Measurements from ENCODE around the gene TSR2. TPM values are rescaled to one million over a fixed set of nuclear protein-coding genes. Genes with fewer than 3 reads are reported as not detected.
A peak's percentile ranks its signal among the peaks of the same experiment; 100 is the strongest.

Gene TSR2
- total and polyA plus RNA-seq, 3 donors from 2014 or later = 24.9 to 41.3 (median 30.1) TPM

GRCh38 chrX:54494166-54494988 is 54.2 kb downstream of the TSR2 start:
- Histone ChIP-seq H3K4me1 (no peaks in the 10 kb centered on the region), H3K4me3 (peak overlapping the region; percentile 56 to 69), H3K36me3 (ENCODE audit: low read depth, missing control alignments) (no peaks in the 10 kb centered on the region), H3K27ac (peak overlapping the region; percentile 50 to 72), H3K27me3 (no peaks in the 10 kb centered on the region), H3K9me3 (no peaks in the 10 kb centered on the region)
- DNase-seq = no peak
- TF ChIP-seq CTCF (IDR thresholded peaks at IDR 0.05) = no peak
- TF ChIP-seq POLR2A (IDR thresholded peaks at IDR 0.05) = no peak
- WGBS, 2 donors = 36 to 39% methylated on average over 8 to 10 of the region's 10 CpGs
- intact Hi-C loops (cut with DNase I; ENCODE audit: low total_unique reads) = no loop called here

Other genes starting within 250 kb of the TSR2 start
- gene WNK3, start 82.4 kb upstream of the TSR2 start, total RNA-seq = 100 to 1,000 TPM; 104 to 110 TPM
- gene WNK3, start 82.4 kb upstream of the TSR2 start, polyA plus RNA-seq (ENCODE audit: insufficient read depth, low read depth, low replicate concordance) = 18.1 TPM
- 1 to 10 TPM; 6.0 to 6.3 TPM for gene FGD1, start 55.8 kb downstream of the TSR2 start, total RNA-seq
- gene FGD1, start 55.8 kb downstream of the TSR2 start, polyA plus RNA-seq (ENCODE audit: insufficient read depth, low read depth, low replicate concordance) = 5.2 TPM
- gene GNL3L, start 89.8 kb downstream of the TSR2 start, total RNA-seq = 10 to 100 TPM; 27.6 to 32.3 TPM
- gene GNL3L, start 89.8 kb downstream of the TSR2 start, polyA plus RNA-seq (ENCODE audit: insufficient read depth, low read depth, low replicate concordance) = 7.4 TPM